Activated CD8-positive, alpha-beta memory T cell treated with anti-CD3 and anti-CD28 coated beads for 24 hours (primary cell): Measurements from ENCODE around the gene PLK5.
"Not testable (repeated sequence)": the region's sequence is repeated elsewhere in the genome, so short reads cannot be mapped to it uniquely, and the experiment has no call there.

Experiments used
- DNase-seq: peaks from one replicate; pipeline ENCODE4 v3.0.0-alpha.2; 2020

The PLK5 gene

DNA sequence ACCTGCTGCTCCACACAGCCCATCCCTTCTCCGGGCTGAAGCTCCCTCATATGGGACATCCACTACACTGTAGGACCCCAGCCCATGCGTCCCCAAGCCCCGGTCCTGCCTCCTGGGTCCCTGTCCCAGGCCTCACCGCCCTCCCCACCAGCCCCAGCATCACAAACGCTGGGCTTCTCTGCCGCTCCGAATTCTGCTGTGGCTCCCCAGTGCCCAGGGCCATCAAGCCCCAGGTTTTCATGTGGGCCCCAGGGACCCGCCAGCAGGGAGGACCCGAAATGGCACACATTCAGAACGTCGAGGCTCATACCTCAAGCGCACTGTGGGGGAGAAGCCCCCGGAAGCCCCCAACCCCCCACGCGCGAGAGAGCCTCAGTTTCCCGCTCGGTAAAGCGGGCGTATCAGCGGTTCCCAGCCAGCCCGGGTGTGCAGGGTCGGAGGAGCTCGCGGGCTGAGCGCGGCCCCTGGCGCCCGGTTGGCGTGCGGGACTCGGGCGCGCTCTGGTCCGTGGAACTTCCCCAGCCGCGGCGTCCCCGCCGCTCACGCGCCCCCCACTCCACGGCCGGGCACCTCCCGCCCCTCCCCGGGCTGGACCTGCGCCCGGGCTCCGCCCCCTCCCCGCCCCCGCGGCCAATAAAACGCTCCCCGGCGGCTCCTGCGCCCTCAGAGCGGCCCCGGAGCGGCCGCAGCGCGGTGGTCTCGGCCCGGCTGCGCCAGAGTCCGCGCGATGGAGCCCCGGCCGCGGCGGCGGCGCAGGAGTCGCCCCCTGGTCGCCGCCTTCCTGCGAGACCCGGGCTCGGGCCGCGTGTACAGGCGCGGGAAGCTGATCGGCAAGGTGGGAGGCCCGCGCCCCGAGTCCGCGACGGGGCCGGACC lies at the start of gene PLK5:
PLK5 (plus strand) TSS at position 666 of the 875 bp plus-strand sequence. CDS start 2,920 bp downstream, outside the sequence.
- no peak for DNase-seq

DNA sequence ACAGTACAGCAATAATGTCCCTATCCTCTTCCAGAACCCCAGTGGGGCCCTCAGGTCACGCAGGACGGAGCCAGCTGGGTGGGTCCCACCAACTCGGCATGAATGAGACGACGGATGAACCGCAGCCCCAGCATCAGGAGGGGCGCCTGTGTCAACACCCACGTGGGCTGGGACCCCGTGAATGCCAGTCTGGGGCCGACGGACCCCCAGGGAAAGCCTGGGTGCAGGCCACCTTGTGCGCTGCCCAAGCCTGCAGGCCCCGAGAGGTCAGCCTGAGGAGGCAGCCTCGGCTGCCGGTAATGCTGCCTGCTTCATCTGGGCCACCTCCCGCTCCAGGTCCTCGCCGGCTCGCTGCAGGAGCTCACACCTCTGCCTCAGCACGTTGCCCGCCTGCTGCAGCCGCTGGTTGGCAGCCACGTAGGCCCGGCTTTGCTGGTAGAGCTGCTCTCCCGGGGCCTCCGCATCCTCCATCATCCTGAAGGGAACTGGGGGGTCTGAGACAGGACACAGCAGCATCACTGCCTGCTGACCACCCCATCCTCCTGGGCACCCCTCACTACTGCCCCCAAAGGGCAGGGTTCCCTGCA lies 49.0 kb upstream of the PLK5 start:
- no peak for DNase-seq

DNA sequence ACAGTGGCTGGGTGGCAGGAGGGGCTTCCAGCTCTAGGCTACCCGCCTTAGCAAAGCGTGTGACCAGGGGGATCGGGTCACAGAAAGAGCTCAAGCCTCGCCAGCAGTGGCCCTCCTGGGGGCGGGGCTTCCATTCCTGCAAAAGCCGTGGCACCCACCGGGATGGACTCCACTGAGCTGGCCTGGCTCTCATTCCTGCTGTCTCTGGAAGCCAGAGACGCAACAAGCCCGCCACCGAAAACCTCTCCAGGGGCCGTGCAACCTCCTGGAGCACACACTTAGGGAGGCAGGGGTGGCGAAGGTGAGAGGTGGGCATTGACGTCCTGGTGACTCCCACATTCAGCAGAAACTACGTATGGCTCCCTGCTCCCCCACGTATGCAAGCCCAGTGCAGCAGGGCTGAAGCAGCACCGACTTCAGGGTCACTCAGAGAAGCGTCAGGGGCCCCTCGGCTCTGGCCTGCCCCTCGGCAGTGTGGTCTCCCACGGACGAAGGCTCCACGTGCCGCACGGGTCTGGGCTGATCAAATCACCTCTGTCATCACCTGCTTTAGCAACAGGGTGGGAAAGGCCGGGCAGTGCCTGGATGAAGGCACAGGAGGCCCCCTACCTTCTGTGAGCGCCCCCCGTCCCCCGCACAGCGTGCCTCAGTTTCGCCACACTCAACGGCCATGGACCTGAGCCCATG lies 48.0 kb upstream of the PLK5 start:
- DNase-seq: no peak

- DNase-seq: not testable (repeated sequence)
These were observed 46.8 kb upstream of the PLK5 start for GRCh38 chr19:1477056-1477455.

- DNase-seq: peak; percentile 95
These were observed 44.8 kb upstream of the PLK5 start, which contains the start of gene C19orf25 for GRCh38 chr19:1478934-1479707. TSS of gene C19orf25 (minus strand) at chr19:1479215. CDS start at chr19:1478903, 312 bp downstream.

GRCh38 chr19:1481224-1481892 lies 42.5 kb upstream of the PLK5 start:
- no peak for DNase-seq

- DNase-seq: no peak
These were observed 42.0 kb upstream of the PLK5 start for GRCh38 chr19:1481893-1482360.

GRCh38 chr19:1482361-1483130 lies 41.3 kb upstream of the PLK5 start:
- DNase-seq: no peak

- no peak for DNase-seq
These were observed 40.5 kb upstream of the PLK5 start for GRCh38 chr19:1483131-1483978.

DNA sequence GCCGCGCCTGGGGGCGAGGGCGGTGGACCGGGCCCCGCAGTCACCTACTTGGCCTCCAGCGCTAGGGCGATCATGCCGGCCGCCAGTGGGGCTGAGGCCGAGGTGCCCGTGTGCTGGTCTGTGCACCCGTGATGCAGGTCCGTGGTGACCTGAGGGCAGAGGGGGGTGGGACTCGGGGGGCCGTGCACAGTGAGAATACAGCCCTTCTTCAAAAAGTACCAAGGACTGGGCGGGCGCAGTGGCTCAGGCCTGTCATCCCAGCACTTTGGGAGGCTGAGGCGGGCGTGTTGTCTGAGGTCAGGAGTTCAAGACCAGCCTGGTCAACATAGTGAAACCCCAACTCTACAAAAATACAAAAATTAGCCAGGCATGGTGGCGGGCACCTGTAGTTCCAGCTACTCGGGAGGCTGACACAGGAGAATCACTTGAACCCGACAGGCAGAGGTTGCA lies 39.9 kb upstream of the PLK5 start:
- no peak for DNase-seq

DNA sequence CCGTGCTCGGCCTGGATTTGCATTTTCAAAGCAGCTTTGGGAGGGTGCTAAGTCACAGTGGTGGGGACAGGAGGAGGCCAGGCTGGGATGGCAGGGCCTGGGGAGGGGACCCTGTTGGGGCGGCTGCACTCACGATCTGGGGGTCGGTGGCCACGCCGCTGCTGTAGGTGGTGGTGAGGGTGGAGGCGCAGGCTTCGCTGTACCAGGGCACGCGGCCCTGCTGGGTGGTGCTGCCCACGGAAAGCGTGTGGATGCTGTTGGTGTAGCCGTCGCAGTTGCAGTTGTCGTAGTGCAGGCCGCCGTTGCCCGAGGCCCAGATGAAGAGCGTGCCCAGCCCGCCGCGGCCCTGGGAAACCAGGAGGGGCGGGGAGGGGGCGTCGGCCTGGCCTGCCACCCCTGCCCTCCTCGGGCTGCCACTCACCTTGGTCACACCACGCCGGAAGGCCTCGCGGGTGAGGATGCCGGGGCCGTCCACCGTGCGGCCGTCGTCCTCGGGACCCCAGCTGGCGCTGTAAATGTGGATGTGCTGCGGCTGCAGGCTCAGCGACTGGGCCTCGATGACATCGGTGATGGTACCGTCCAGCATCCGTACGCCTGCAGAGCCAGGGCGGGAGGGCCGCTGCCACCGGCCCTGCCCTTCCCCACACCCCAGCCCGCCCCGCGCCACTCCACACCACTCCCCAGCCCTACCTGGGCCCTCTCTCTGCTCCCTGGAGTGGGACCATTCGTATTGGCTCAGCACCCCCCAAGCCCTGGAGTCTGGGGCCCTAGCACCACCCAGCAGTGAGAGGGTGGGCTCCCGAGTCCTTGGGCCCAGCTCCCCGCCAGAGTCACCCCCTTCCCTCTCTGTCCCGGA lies 36.9 kb upstream of the PLK5 start:
- no peak for DNase-seq

DNA sequence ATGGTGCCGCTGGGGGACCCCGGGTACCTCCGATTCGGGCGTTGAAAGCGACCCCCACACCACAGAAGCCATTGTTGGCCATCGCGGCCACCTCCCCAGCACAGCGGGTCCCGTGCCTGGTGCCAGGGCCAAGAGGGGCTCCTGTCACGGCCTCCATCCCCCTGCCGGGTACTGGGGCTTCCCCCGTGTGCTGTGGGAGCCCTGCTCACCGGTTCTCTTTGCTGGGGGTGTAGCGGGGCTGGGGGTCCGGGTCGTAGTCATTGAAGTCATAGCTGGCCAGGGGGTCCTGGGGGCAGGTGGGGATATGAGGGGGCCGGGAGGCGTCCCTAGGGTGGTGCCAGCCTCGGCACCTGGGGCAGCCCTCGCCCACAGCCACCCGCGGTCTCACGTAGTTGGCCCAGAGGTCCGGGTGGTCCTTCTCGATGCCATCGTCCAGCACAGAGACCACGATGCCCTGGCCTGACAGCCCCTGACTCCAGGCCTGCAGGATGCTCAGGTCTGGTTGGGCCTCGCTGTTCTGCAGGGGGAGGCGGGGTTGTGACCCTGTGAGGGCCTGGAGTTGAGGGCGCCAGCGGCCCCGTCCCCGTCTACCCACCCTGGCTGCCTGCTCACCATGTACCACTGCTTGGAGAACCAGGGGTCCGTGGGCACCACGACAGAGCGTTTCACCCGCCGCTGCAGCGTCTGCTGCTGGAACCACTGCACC lies 36.1 kb upstream of the PLK5 start:
- DNase-seq: no peak

DNA sequence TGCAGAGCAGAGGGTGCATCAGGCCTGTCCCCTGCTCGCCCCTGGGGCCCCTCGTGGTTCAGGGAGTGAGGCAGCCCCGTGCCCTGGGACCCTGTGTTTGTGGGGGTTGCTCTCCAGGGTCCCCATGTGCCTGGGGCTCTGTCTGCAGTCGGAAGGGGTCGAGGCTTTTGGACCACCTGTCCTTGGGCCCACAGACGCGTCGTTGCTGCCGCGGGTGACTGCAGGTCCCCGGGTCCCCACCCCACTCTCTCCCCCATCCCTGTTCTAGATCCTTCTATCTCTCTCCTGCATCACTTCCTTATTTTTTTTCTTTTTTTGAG lies 35.6 kb upstream of the PLK5 start:
- no peak for DNase-seq

DNA sequence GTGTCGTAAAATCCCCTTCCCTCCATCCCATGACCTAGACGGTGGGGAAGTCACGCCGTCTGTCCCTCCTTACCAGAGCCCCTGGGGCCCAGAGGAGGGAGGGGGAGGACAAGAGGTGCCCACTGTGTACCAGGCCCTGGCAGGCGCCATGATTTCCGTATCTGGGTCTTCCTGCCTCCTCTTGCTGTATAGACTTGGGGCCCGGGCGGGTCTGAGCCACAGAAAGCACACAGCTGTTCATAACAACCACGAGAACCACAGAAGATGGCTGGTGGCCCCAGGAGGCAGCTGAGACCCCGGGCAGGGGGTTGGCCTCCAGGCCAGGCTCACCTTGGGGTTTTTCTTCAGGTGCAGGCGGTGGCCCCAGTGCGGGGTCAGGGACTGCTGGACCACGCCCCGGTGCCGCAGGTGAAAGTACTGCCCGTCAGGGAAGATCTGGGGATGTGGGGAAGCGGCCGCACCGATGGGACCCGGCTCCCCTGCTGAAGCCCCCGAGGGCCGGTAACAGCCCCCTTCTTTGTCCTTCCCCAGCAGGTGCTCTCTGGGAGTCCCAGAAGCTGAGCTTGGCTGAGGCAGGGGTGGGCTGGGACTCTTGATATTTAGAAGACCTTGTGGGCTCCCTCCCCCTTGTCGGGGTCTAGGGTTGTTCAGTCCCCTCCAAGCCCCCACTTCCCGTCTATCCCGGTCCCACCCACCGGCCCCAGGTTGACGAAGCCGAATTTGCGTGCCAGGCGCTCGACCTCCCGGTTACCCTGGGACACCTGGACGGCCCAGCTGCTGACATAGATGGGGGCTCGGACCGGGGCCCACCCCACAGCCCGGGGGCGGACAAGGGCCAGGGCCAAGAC lies 34.2 kb upstream of the PLK5 start:
- DNase-seq: no peak

DNA sequence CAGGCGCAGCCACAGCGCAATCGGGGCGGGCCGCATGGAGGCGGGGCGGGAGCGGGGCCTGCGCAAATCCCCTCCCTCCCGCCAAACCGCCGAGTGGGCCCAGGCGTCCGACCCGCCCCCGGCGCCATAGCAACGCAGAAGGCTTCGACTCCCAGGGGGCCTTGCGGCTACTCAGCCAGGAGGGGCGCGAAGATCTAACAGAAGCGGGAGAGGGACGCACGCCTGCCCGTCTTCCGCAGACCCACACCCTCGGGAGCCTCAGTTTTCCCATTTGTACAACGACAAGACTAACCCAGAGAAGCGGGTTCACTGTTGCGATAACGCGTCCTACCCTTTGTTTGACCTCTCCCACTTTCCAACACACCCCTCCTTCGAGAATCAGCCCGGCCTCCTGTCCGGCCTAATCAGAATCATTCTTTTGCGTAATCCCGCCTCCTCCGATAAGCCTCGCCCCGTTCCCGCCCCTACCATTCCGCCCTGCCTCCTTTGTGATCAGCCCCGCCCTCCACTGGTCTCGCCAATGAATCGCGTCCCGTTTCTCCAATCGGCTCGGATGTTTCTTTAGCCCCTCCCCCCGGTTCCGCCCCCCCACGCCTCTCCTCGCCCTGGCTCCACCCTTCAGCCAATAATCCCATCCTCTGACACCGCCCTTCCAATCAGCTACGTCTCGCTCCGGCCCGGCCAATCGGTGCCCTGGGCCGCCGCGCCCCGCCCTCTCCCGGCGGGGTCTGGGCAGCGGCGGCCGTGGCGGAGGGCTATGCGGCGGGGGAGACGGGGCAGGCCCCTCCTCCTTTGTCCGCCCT lies 33.4 kb upstream of the PLK5 start, which contains the start of gene PCSK4:
PCSK4 (minus strand) TSS at position 40 of the 803 bp plus-strand sequence; CDS start at position 36, 4 bp downstream.
- peak; percentile 99 for DNase-seq

DNA sequence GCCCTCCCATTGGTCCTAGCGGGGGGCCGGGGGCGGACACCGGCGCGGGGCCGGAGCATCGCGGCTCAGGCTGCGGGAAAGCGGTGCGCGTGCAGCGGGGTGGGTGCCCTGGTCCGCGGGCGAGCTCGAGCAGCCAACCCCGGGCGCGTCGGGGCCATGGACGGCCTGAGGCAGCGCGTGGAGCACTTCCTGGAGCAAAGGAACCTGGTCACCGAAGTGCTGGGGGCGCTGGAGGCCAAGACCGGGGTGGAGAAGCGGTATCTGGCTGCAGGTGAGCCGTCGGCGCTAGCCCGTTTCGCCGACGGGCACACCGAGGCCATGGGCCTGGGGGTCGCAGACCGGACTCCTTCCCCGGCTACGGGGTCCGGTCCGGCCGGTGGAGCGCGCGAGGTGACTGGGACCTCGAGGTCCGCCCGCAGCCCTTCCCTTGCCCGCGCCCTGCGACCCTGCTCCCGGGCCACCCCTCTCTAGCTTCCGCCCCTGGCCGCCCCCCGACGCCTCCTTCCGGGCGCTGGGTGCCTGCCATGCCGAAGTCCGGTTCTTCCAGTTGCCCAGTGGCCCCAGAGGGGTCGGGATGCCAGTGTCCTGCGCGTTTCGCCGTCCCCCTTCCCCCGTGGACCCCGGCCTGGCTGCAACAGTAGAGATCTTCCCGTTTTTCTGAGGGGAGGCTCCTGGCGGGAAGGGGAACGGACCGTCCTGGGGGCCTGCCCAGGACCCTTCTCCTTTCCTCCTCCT lies 32.6 kb upstream of the PLK5 start, which contains the start of gene REEP6:
REEP6 (plus strand) TSS at position 68 of the 735 bp plus-strand sequence; CDS start at position 157, 89 bp downstream.
- DNase-seq: no peak
